Tibial nerve (tissue), 4 donors: ENCODE data around the gene OR2A42.
"Not testable (repeated sequence)": the region's sequence is repeated elsewhere in the genome, so short reads cannot be mapped to it uniquely, and the experiment has no call there.

ENCODE experiments used
- EP300 ChIP-seq, 2 donors: sonication (generic); formaldehyde crosslinking; IDR thresholded peaks; one replicate each; pipeline ENCODE4 v1.6.1; 2017; ENCODE audit warnings: antibody characterized with exemption in 2 of 2, mild to moderate bottlenecking in 1 of 2
- POLR2A ChIP-seq, 2 donors: fragments of 450-650 bp; IDR thresholded peaks; one replicate each; pipeline ENCODE4 v1.6.1; 2017; ENCODE audit warnings: antibody characterized with exemption in 2 of 2, mild to moderate bottlenecking in 2 of 2, moderate library complexity in 2 of 2
- TF ChIP-seq, protein P1 (sequence below), 5 experiments: fragments of 200-600 bp in 3 of 5; fragments of 450-650 bp in 2 of 5; sonication (generic) in 3 of 5; IDR thresholded peaks; one replicate each; pipeline ENCODE4 v1.5.1; 2016 to 2019; ENCODE audit warnings: antibody characterized with exemption in 5 of 5, mild to moderate bottlenecking in 3 of 5, moderate library complexity in 2 of 5

DNA sequence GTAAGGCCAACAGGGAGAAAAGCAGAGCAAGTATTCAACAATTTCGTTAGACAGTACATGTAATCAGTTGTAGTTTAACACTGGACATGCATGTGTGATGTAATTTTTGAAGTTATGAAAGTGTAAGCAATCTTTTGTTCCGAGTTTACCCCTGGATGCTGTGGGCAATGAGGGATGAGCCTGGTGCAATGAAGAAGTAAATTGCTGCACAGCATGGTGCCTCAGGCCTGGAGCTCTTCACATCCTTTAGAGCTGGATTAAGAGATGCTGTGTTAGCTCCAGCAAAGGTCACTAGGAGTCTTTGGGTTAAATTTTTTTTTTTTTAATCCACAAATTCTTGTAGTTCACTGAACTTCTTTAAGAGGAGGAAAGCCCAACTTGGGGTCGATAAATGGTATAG, 36.3 kb downstream of the OR2A42 start:
- TF ChIP-seq, protein P1, sequence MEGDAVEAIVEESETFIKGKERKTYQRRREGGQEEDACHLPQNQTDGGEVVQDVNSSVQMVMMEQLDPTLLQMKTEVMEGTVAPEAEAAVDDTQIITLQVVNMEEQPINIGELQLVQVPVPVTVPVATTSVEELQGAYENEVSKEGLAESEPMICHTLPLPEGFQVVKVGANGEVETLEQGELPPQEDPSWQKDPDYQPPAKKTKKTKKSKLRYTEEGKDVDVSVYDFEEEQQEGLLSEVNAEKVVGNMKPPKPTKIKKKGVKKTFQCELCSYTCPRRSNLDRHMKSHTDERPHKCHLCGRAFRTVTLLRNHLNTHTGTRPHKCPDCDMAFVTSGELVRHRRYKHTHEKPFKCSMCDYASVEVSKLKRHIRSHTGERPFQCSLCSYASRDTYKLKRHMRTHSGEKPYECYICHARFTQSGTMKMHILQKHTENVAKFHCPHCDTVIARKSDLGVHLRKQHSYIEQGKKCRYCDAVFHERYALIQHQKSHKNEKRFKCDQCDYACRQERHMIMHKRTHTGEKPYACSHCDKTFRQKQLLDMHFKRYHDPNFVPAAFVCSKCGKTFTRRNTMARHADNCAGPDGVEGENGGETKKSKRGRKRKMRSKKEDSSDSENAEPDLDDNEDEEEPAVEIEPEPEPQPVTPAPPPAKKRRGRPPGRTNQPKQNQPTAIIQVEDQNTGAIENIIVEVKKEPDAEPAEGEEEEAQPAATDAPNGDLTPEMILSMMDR (IDR thresholded peaks at IDR 0.05), result not testable (repeated sequence)
- not testable (repeated sequence) for TF ChIP-seq POLR2A, EP300 (IDR thresholded peaks at IDR 0.05)
